GM21515 (cell line): ENCODE data around the gene ODF4.

Experiments used
- ATAC-seq: cut with Tn5 transposase; IDR thresholded peaks from one replicate; pipeline ENCODE4 v1.9.1; 2021; ENCODE audit not compliant: unreplicated experiment

The ODF4 gene, protein sequence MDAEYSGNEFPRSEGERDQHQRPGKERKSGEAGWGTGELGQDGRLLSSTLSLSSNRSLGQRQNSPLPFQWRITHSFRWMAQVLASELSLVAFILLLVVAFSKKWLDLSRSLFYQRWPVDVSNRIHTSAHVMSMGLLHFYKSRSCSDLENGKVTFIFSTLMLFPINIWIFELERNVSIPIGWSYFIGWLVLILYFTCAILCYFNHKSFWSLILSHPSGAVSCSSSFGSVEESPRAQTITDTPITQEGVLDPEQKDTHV

DNA sequence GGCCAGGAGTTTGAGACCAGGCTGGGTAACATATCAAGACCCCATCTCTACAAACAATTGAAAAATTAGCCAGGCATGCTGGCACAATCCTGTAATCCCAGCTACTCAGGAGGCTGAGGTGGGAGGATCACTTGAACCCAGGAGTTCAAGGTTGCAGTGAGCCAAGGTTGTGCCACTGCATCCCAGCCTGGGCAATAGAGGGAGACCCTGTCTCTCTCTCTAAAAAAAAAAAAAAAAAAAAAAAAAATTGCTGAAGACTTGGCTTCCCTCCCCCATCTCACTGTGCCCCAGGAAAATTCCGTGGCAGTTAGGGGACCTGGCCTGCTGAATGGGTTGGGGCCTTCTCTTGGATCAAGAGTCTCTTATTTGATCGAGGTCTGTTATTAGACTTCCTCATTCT lies at the start of gene ODF4:
Gene ODF4, plus strand, starts transcription at position 301 of the 400 bp plus-strand sequence. CDS start 212 bp downstream, outside the sequence.
- ATAC-seq = no peak

DNA sequence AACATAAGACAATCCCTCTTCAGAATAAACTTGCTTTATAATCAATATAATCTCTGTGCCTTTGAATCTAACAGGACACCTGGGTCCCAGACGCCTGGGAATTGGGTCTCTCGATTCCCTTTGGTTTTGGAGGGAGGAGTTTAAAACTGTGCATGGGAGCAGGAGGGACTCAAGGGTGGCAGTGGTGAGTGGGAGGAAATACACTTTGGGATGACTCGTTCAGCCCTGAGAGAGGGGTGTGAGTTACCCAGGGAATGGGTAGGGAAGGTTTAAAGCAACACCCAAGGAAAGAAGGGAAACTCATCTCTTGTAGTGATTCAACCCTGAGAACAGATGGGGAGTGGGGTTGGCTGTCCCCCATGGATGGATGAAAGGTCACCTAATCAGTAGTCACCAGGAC lies 49.6 kb upstream of the ODF4 start:
- ATAC-seq = no peak

DNA sequence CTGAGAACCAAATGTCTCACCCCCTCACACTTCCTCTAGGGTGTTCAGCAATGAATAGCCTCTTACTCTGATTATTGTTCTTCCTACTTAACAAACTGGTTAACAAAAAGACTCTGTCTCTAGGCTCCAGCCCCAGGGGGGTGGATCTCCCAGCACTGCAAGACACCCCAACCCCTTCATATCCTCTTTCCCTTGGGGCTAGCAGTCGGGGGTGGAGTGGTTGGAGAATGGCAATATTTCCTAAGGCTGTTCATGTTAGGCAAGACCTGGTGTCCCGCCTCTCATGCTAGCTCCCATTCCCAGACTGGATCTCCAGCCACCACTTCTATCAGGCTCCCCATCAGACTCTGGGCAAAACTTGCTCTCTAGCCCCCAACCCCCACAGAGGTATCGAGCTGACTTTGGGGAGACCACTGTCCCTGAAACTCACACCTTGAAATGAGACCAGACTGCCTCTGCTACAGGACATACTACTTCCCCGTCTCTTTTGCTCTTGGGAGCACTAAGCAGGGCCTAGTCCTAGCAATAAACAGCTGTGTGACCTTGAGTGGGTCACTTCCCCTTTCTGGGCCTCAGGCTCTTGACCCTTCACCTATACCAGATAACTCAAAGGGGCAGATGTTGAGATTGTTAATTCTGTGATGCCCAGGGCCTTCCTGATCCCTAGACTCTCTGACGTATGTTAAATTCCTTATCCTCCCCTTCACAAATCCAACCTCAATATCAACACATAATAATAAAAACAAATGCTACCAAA lies 46.8 kb upstream of the ODF4 start:
- no peak for ATAC-seq

DNA sequence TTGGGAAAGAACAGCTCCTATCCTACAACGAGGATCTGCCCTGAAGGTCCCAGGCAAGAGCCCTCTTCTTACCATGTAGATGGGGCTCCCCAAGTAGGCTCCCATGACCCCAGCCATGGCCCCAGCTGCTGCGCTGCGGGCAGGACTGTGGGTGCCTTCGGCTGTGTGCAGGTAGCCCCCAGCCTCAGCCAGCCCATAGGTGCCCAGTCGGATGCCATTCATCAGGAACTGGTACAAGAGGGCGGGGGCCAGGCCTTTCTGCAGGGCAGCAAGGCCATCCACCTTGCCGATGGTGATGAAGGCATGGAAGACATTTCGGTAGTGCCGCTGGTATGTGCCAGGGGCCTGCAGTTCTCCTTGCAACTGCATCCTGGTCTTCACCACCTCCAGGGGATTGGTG lies 45.3 kb upstream of the ODF4 start:
- ATAC-seq = no peak

DNA sequence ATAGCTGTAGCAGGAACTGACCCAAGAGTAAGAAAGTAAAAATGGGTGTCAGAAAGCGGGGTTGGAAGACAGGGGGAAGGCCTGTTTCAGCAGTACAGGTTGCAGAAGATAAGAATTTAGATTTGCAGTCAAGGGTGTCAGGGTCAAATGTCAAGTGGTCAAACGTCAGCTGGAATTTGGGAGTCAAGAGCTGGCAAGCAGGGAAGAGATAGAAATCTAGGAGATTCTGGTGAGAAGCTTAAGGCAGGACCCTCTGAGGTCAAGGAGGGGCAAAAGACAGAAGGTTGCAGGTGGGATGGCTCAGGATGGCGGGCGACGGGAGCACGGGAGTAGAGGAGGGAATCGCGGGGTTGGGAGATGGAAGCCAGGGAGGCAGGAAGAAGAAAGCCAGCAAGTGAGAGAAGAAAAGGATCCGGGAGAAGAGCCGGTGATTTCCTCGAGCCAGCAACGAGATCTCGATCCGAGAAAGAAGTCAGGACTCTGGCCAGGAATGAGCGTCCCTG lies 44.8 kb upstream of the ODF4 start:
- no peak for ATAC-seq

DNA sequence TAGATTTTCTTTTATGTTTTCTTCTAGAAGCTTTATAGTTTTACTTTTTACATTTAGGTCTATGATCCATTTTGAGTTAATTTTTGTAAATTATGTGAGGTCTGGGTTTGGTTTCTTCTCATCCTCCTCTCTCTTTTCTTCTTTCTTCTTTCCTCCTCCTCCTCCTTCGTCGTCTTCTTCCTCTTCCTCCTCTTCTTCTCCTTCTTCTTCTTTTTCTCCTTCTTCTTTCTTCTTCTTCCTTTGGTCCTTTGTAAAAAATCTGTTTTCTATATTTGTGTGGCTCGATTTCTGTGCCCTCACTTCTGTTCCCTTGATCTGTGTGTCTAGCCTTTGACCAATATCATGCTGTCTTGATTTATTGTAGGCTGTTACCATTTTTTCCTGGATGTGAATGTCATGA lies 39.4 kb upstream of the ODF4 start:
- ATAC-seq = no peak

DNA sequence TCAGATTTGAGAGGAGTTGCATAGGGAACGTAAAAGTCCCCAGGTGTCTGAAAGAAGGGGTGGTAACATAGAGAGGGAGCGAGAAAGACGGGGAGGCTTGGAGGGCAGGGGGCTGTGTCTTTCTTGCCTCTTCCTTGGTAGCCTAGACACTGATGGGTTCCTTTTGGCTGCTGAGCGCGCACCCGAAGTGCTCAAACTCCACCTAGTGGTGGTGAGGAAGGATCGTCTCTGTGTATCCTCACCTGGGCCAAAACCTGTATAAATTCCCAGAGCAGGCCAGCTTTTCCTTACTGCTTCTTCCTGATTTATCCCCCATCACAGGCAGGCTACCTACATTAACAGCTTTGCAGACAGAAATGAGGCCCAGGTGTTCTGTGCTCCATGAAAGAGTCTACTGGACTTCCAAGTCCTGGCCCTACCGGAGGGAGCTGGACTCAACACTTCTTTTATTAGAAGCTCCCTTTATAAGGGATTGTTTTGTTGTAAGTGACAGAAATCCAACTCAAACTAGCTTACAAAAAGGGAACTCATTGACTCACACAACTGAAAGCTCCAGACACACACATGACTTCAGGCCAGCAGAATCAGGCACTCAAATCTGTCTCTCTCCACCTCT lies 38.9 kb upstream of the ODF4 start:
- no peak for ATAC-seq

DNA sequence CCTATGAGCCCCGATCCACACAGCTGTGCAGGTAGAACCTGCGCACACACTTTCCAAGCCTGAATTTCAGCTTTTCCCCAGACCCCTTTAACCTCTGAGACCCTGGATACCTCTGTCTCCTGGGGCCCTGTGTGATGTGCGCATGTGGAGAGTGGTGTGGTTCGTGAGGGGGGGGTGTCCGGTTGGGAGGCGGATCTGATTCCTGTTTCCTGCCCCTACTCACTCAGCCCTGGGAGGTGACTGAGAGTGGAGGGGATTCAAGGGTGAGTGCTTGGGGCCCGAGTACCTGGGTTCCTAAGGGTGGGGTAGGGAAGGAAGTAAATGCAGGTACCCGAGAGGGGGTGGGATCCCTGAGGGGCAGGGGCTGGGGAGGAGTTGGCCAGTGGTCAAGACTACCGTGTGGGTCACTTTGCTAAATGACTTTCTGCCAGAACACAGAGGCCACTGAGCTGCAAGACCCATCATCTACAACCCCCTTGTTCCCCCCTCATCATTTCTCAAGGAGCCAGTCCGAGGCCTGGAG lies 29.0 kb upstream of the ODF4 start:
- ATAC-seq = no peak

DNA sequence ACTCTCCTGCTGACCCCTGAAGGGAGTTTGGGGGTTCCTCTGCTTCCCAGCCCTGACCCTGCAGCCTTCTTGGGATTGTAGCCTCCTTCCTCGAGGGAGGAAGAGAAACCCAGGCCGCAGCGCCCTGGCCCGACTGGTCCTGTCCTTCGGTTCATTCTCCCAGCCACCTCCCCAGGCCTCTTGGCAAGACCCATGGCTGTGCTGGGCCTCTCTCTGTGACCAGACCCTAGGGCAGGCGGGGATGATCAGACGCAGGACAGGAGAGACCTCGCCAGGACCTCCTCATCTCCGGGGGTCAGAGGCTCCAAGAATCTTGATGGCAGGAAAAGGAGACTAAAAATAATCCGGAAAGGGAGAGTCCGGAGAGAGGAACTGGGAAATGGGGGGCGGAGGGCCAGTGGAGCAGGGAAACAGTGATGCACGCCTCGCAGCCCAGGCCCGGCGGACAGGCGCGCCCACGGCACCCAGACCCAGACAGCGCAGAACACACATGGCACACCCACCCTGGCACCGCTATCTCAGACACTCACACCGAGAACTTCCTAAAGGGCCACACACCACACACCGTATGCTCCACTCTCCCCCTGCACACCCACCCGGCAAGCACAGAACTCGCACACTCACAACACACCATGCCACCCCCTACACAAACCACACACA lies 28.4 kb upstream of the ODF4 start:
- ATAC-seq = no peak

DNA sequence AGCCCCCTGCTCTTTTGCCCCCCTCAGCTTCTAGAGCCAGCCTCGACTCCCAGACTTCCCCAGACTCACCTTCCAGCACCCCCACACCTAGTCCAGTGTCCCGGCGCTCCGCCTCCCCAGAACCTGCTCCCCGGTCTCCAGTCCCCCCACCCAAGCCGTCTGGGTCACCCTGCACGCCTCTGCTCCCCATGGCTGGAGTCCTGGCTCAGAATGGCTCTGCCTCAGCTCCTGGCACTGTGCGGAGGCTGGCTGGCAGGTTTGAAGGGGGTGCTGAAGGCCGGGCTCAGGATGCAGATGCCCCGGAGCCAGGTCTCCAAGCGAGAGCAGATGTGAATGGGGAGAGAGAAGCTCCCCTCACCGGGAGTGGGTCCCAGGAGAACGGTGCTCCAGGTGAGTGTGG lies 27.4 kb upstream of the ODF4 start:
- no peak for ATAC-seq

DNA sequence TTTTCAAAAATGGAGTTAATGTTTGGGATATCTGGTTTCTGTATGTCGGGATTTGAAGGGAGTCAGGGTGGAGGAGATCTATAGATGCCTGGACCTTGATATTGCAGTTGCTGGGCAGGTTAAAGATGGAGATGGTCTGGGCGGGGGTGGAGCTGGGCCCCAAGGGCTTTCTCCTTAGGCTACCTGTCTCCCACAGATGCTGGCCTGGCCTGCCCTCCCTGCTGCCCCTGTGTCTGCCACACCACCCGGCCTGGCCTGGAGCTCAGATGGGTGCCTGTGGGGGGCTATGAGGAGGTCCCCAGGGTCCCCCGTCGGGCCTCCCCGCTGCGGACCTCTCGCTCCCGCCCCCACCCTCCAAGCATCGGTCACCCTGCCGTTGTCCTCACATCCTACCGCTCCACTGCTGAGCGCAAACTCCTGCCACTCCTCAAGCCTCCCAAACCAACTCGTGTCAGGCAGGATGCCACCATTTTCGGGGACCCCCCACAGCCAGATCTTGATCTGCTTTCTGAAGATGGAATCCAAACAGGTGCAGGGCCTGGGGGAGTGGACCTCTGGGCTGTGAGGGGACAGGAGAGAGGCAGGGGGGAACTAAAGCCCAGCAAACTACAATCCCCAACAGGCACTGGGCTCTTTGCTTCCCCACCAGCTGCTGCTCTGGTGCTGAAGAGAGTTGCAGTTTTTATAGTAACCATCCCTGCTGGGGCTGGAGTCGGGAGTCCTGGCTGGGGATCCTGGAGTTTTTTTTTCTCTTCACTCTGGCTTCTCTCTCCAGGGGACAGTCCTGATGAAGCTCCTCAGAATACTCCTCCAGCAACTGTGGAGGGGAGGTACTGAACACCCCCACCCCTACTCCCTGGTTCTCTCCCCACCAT lies 26.7 kb upstream of the ODF4 start:
- ATAC-seq = no peak

DNA sequence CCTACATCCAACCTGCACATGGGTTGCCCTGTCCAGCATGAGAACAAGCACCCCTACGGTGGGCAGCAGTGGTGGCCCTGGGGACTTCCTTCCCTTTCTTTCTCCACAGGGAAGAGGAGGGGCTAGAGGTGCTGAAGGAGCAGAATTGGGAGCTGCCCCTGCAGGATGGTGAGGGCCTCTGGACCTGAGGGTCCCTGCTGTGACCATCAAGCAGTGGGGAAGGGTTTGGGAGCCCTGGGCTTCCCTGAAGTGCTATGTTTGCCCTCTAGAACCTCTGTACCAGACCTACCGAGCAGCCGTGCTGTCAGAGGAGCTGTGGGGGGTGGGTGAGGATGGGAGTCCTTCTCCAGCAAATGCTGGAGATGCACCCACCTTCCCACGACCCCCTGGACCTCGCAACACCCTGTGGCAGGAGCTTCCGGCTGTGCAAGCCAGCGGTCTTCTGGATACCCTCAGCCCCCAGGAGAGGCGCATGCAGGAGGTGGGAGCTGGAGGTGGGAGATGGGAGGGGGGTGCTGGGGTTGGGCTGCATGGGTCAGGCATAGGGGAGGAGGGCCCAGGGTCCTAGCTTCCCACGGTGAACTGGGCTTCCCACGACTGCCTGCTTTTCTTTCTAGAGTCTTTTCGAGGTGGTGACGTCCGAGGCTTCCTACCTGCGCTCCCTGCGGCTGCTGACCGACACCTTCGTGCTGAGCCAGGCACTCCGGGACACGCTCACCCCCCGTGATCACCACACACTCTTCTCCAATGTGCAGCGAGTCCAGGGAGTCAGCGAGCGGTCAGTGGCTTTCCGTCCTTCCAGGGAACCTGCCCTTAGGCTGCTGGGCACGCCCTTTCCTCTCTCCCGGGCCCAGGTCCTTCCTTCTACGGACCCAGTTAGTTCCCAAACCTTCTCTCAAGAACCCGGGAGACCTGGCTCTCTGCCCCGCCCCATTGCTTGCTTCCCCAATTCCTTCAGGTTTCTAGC lies 24.6 kb upstream of the ODF4 start:
- no peak for ATAC-seq

DNA sequence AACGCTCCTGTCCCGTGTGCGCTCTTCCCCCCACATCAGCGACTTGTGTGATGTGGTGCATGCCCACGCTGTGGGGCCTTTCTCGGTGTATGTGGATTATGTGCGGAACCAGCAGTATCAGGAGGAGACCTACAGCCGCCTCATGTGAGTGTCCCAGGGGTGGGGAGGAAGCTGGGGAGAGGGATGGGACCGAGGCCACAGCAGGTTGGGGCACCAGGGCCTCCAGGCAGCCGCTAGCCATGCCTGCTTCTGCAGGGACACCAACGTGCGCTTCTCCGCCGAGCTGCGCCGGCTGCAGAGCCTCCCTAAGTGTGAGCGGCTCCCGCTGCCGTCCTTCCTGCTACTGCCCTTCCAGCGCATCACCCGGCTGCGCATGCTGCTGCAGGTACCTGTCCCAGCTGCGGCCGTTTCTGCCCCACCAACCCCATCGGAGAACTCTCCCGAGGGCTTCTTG lies 23.8 kb upstream of the ODF4 start:
- no peak for ATAC-seq

DNA sequence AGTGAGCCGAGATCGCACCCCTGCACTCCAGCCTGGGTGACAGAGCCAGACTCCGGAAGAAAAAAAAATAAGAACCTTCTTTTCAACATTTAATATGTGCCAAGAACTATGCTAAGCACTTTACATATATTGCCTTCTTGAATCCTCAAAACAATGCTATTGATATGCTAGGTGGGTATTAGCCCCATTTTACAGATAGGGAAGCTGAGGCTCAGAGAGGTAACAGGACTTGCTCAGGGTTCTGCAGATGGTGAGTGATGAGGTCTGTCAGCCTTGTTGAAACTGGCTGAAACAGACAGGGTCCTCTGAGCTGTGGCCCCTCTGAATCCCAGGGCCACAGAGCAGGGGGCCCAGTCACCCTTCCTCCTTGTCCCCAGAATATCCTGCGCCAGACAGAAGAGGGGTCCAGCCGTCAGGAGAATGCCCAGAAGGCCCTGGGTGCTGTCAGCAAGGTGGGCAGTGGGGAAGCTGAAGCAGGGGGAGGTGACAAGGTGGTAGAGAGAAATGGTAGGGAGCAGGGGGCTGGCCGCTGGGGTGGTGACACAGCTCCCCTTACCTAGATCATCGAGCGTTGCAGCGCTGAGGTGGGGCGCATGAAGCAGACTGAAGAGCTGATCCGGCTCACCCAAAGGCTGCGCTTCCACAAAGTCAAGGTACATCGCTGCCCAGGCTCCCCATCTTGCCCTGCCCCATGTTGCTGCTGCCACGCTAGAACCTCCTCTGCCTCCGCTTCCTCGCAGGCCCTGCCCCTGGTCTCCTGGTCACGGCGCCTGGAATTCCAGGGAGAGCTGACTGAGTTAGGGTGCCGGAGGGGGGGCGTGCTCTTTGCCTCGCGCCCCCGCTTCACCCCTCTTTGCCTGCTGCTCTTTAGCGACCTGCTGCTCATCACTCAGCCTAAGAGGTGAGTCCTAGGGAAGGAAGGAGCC lies 21.4 kb upstream of the ODF4 start:
- ATAC-seq = no peak

DNA sequence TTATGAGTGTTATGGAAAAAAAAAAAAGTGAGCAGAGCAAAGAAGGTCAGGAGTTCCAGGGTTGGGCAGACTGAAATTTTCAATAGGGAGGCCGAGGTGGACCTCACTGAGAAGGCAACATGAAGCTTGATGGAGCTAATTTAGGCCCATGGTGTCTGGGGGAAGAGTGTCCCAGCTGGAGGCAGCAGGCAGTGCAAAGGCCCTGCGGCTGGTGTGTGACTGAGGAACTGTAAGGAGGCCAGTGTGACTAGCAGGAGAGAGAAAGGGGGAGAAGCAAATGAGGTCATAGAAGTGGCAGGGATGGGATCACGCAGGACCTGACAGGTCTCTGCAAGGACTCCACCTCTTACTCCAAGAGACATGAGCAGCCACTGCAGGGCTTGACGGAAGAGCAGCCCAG lies 19.4 kb upstream of the ODF4 start:
- no peak for ATAC-seq

DNA sequence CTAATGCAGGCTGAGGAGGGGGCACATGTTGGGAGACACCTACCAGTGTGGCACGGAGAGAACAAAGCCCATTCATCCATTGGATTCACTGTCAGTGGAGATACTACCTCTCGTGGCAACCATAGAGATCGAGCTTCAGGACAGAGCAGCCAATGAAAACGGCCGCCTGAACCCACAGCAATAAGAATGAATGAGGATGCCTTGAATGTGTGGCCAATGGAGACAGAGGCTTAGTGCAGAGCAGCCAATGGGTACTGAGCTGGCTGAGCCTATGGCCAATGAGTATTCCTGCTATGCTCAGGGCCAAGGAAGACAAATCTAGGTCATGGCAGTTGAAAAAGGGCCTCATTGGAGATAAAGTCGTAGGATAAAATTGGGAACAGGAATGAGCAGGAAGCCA lies 18.6 kb upstream of the ODF4 start:
- no peak for ATAC-seq

DNA sequence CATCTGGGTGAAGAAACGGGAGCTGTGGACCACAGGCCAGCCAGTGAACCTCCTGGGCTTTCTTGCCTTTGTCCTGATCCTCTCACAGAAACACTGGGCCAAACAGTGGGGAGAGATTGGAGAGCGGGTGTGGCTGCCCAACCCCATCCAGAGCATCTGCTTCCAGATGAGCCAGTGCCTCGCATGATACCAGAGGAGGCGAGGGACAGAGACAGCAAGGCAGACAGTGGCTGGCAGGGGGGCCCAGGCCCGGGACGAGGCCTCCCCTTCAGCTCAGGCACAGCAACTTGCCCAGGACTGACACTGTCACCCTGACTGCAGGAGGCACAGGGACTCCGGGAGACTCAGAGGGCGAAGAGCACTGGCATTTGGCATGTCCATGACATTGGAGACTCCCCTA lies 17.6 kb upstream of the ODF4 start:
- ATAC-seq = no peak

DNA sequence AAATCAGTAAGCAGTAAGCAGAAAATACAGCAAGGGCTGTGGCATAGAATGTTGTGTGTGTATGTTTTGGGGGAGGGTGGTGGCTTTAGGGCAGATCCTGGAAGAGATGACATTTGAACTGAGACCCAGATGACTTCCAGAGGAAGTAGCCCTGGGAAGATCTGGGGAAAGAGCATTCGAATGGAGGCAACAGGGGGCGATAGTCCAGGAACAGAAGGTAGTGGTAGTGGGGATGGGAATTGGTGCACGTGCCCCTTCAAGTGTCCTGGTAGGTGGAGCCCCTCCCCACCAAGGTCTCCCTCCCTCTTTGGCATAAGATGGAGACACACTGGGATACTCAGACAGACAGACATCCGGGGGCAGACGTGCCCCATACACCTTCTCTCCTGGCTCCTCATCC lies 15.5 kb upstream of the ODF4 start:
- no peak for ATAC-seq
